ENCODE measurements around the gene FAM124A. TPM values are rescaled to one million over a fixed set of nuclear protein-coding genes. Genes with fewer than 3 reads are reported as not detected.

The FAM124A gene
- total and polyA plus RNA-seq, 2 of the 8 experiments (the other 6 are each of a cell fraction or from before 2014, with no cell fraction given): 40.7 to 49.9 TPM

DNA sequence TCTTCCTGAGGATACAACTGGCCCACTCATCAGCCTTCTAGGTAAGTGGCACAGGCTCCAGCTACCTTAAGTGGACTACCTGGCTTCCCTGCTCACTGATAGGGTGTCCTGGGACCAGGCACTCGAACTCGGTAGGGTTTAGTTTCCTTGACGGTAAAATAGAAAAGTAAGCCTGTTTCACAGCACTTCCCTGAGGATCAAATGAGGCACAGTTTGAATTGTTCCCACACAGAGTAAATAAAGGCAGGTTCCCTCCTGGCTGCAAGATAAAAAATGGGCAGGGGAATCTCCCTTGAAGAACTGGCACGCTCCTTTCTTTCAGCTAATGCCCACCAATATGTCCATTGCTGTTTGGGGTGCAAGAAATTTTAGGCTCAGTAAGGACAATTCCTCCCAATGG, 1.1 kb upstream of the FAM124A start:
- peaks cover under 1 to 6% (median 2%) of the 10 kb centered on the region in 4 experiments; a peak in 6 of 8 replicates for H3K36me3 ChIP-seq (ENCODE audit: control insufficient read depth in 2 of 4, insufficient read depth in 4 of 4, low read length in 3 of 4)
- no peak overlapping the region for H4K5ac ChIP-seq (ENCODE audit: insufficient read length, low read depth, low read length)
- H2BK5ac ChIP-seq (ENCODE audit: low read depth, low read length): no peak overlapping the region
- H3K79me2 ChIP-seq (ENCODE audit: control insufficient read depth in 1 of 2, insufficient read depth in 2 of 2, low read length in 2 of 2): peaks cover 0 to 35% of the 10 kb centered on the region in 2 experiments
- H3K79me1 ChIP-seq (ENCODE audit: low read depth, low read length): no peaks in the 10 kb centered on the region; the same call in 1 of the 2 replicates
- H3K4ac ChIP-seq (replicated peaks; ENCODE audit: insufficient read length, low read depth, low read length): no peak overlapping the region
- H4K91ac ChIP-seq (replicated peaks; ENCODE audit: insufficient read length, low read length): peak overlapping the region; percentile 67
- TF ChIP-seq FOSL1 (IDR thresholded peaks at IDR 0.05; ENCODE audit: insufficient read depth, low read depth, low read length) (no peak), SAP30 (IDR thresholded peaks at IDR 0.05; ENCODE audit: insufficient read depth, insufficient replicate concordance, low read length) (no peak), TAF1 (IDR thresholded peaks at IDR 0.05; ENCODE audit: low read depth, low read length) (no peak)
- POLR2A ChIA-PET (ENCODE audit: partially characterized antibody): interaction anchor here (0.6 to 2.5 kb wide), 8 partner anchors 11 to 71 kb away, joined by 3 to 17 read pairs (median 5); no protein-coding TSS in a partner anchor
- peak overlapping the region; percentile 100; the same call in 1 of the 2 replicates for H2BK12ac ChIP-seq (ENCODE audit: low read depth, low read length)
- 0 out of 4 replicates have a peak, but pooled peaks cover 0 to 3% of the 10 kb centered on the region in 2 experiments for H3K9me3 ChIP-seq (ENCODE audit: insufficient read depth in 2 of 2, low read depth in 1 of 2, low read length in 1 of 2)
- peak overlapping the region; percentile 16 for H2BK120ac ChIP-seq (replicated peaks; ENCODE audit: low read depth, low read length)
- FAIRE-seq: peak; percentile 70
- peak overlapping the region; percentile 36; the same call in 1 of the 2 replicates for H3K18ac ChIP-seq (ENCODE audit: extremely low read depth, low read length)
- no peak overlapping the region for H3K9ac ChIP-seq (replicated peaks in 1 of 4; ENCODE audit: extremely low read depth in 1 of 4, low read depth in 3 of 4, low read length in 3 of 4)
- CTCF ChIA-PET (ENCODE audit: partially characterized antibody): interaction anchor here (1.0 to 3.1 kb wide), 9 partner anchors 11 to 76 kb away, joined by 3 to 15 read pairs (median 3); no protein-coding TSS in a partner anchor
- H3K4me2 ChIP-seq (ENCODE audit: insufficient read depth in 1 of 2, low read depth in 2 of 2, low read length in 2 of 2): peak overlapping the region in 1 of 2 experiments; percentile 84; a peak in 2 of 4 replicates
- H2BK20ac ChIP-seq (ENCODE audit: low read length): peak overlapping the region; percentile 80
- no peak overlapping the region for H3K14ac ChIP-seq (ENCODE audit: insufficient read length)
- no peaks in the 10 kb centered on the region for H3K27me3 ChIP-seq (replicated peaks in 1 of 4; ENCODE audit: control insufficient read depth in 3 of 4, extremely low read depth in 1 of 4, insufficient read depth in 3 of 4, low read length in 3 of 4)
- H3K27ac ChIP-seq (ENCODE audit: low read depth, low read length): no peak overlapping the region
- H2BK15ac ChIP-seq (ENCODE audit: low read length): 0 out of 2 replicates have a peak overlapping the region, but pooled peaks have one; percentile 53
- H3K56ac ChIP-seq (replicated peaks; ENCODE audit: insufficient read length, low read depth, low read length): no peak overlapping the region
- no peak overlapping the region for H3K23ac ChIP-seq (ENCODE audit: insufficient read length)
- H3K4me1 ChIP-seq (replicated peaks in 1 of 4; ENCODE audit: control insufficient read depth in 3 of 4, insufficient read depth in 4 of 4, low read length in 3 of 4): peaks cover 6 to 23% (median 18%) of the 10 kb centered on the region in 4 experiments
- peak overlapping the region; percentile 24; the same call in 1 of the 2 replicates for H2AK5ac ChIP-seq (ENCODE audit: low read depth, low read length)
- H3K23me2 ChIP-seq (ENCODE audit: low read depth, low read length): peaks cover 7% of the 10 kb centered on the region
- WGBS, 2 experiments (ENCODE audit: extremely low coverage in 1 of 2, insufficient coverage in 1 of 2, insufficient read length in 1 of 2, insufficient replicate concordance in 2 of 2, low coverage in 1 of 2, low lambda C conversion rate in 2 of 2, missing lambda C conversion rate in 1 of 2): 51% methylated on average over 4 of the region's 4 CpGs; no CpG with 5 or more reads in 1 of the 2 experiments
- no peak overlapping the region for H2AFZ ChIP-seq (ENCODE audit: low read length)
- peak overlapping the region in 2 of 4 experiments; percentile 80 to 89; a peak in 3 of 8 replicates for H3K4me3 ChIP-seq (ENCODE audit: extremely low read depth in 1 of 4, insufficient read depth in 2 of 4, low read depth in 3 of 4, low read length in 4 of 4)
- H4K20me1 ChIP-seq (replicated peaks in 1 of 2; ENCODE audit: control insufficient read depth in 1 of 2, insufficient read depth in 2 of 2, low read length in 2 of 2): peaks cover 0 to 3% of the 10 kb centered on the region in 2 experiments
- DNase-seq (ENCODE audit: low read depth in 1 of 2, low spot score in 2 of 2): peak in 1 of 2 experiments; percentile 44
- H4K8ac ChIP-seq (ENCODE audit: extremely low read depth, insufficient read depth, low read length): no peak overlapping the region

All from H1 (cell line).